Activated CD4-positive, alpha-beta T cell treated with anti-CD3 and anti-CD28 coated beads, Interleukin-2, Interleukin-6, amounts not matched to agents 100 ng/mL and 50 ng/mL, durations not matched to agents 16 hours and 8 hours (primary cell): Measurements from ENCODE around the gene WIZ.

Source experiments
- DNase-seq: peaks from one replicate; pipeline ENCODE4 v3.0.0-alpha.2; 2020

The WIZ gene

DNA sequence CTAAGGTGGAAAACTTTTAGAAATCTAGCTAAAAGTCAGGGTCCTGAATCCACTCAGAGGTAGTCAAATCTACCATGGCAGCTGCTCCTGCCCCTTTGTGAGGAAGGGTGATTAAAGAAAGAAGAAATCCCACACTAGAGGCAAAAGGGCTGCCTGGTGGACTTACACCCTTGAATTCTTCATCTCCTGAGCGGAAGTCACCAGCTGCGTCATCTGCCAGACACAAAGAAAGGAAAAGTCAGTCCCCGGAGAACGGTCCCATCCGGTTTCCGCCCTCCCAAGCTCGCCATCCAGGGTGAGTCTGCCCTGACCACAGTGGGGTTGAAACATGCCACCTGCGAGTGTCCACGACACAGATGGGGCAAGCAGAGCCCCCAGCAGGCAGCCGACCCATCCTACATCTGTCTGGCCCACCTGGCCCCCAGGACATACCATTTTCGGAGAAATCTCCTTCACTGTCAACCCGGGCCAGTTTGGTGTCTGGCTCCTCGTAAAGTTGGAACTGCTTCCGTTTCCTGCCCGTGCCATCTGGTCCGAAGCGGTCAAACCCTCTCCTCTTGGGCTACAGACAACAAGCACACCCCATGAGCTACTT, 77.9 kb downstream of the WIZ start:
- DNase-seq: no peak

GRCh38 chr19:15371119-15371518, 78.6 kb downstream of the WIZ start:
- DNase-seq: no peak
